Neural cell (in vitro differentiated cells): ENCODE measurements around the gene SNTG2. TPM values are rescaled to one million over a fixed set of nuclear protein-coding genes. Genes with fewer than 3 reads are reported as not detected.

Experiments used
- H2AFZ ChIP-seq: fragments of 200-600, 300-800 bp; sonication (generic), shearing (Covaris generic); 2 replicates; pipeline ENCODE4 v1.6.0; 2014; ENCODE audit warnings: low read depth, mild to moderate bottlenecking, antibody characterized with exemption, low read length, moderate library complexity
- H3F3A ChIP-seq: fragments of 200-600 bp; shearing (Covaris generic); 2 replicates; pipeline ENCODE4 v1.6.1; 2016; ENCODE audit warnings: mild to moderate bottlenecking, moderate library complexity, mixed read lengths, antibody characterized with exemption, low read length; ENCODE audit not compliant: insufficient read depth, poor library complexity, severe bottlenecking
- H3K27ac ChIP-seq: fragments of 200-600, 300-800 bp; sonication (generic), shearing (Covaris generic); 2 replicates; pipeline ENCODE4 v1.5.1; 2014; ENCODE audit warnings: mild to moderate bottlenecking, low read length, moderate library complexity
- H3K27me3 ChIP-seq: fragments of 300-800, 200-600 bp; sonication (generic), shearing (Covaris generic); 2 replicates; pipeline ENCODE4 v1.6.0; 2014; ENCODE audit warnings: mild to moderate bottlenecking, low read depth, low read length, moderate library complexity; ENCODE audit not compliant: insufficient read depth
- H3K36me3 ChIP-seq: fragments of 300-800, 200-600 bp; sonication (generic), shearing (Covaris generic); 2 replicates; pipeline ENCODE4 v1.5.1; 2014; ENCODE audit warnings: mild to moderate bottlenecking, antibody characterized with exemption, low read length, moderate library complexity; ENCODE audit not compliant: insufficient read depth
- H3K4me2 ChIP-seq: fragments of 300-800, 200-600 bp; sonication (generic), shearing (Covaris generic); 2 replicates; pipeline ENCODE4 v1.6.0; 2014; ENCODE audit warnings: mild to moderate bottlenecking, low read length
- H3K4me3 ChIP-seq: fragments of 300-800, 200-600 bp; sonication (generic), shearing (Covaris generic); 2 replicates; pipeline ENCODE4 v1.5.1; 2014; ENCODE audit warnings: mild to moderate bottlenecking, low read length, moderate library complexity
- H3K79me2 ChIP-seq: fragments of 200-600 bp; shearing (Covaris generic); replicated peaks from 2 replicates; pipeline ENCODE4 v1.6.0; 2014; ENCODE audit warnings: mild to moderate bottlenecking, low read length, moderate library complexity; ENCODE audit not compliant: insufficient read depth
- H3K9ac ChIP-seq: fragments of 300-800, 200-600 bp; sonication (generic), shearing (Covaris generic); 2 replicates; pipeline ENCODE4 v1.6.1; 2016; ENCODE audit warnings: mild to moderate bottlenecking, low read length, mixed read lengths
- H3K9me2 ChIP-seq: fragments of 200-600 bp; shearing (Covaris generic); 2 replicates; pipeline ENCODE4 v1.6.1; 2016; ENCODE audit warnings: mild to moderate bottlenecking, low read length, mixed read lengths; ENCODE audit not compliant: insufficient read depth
- H3K9me3 ChIP-seq: fragments of 200-600, 300-800 bp; sonication (generic), shearing (Covaris generic); 2 replicates; pipeline ENCODE4 v1.6.1; 2016; ENCODE audit warnings: mild to moderate bottlenecking, mixed run types, low read length, moderate library complexity, mixed read lengths
- H4K20me1 ChIP-seq: fragments of 200-600 bp; shearing (Covaris generic); 2 replicates; pipeline ENCODE4 v1.6.1; 2016; ENCODE audit warnings: mild to moderate bottlenecking, mixed run types; ENCODE audit not compliant: insufficient read depth
- EP300 ChIP-seq: fragments of 450-650 bp; conservative IDR thresholded peaks from 2 replicates; pipeline ENCODE4 v1.6.1; 2014; ENCODE audit warnings: antibody characterized with exemption, mild to moderate bottlenecking, moderate library complexity; ENCODE audit not compliant: poor library complexity, severe bottlenecking
- EZH2 ChIP-seq: fragments of 200-600, 300-800 bp; shearing (Covaris generic), sonication (generic); IDR thresholded peaks from 2 replicates; pipeline ENCODE4 v1.6.1; 2014; ENCODE audit warnings: antibody characterized with exemption, low read length, borderline replicate concordance, mild to moderate bottlenecking; ENCODE audit not compliant: insufficient read depth, poor library complexity, severe bottlenecking
- MXI1 ChIP-seq: fragments of 450-650 bp; conservative IDR thresholded peaks from 2 replicates; pipeline ENCODE4 v1.6.1; 2014; ENCODE audit warnings: antibody characterized with exemption, mild to moderate bottlenecking; ENCODE audit not compliant: poor library complexity, severe bottlenecking
- POLR2AphosphoS5 ChIP-seq: IDR thresholded peaks from 2 replicates; pipeline ENCODE4 v1.6.1; 2012
- RAD21 ChIP-seq: fragments of 450-650 bp; conservative IDR thresholded peaks from 2 replicates; pipeline ENCODE4 v1.6.1; 2014; ENCODE audit warnings: antibody characterized with exemption, mild to moderate bottlenecking, moderate library complexity
- REST ChIP-seq: IDR thresholded peaks from 2 replicates; pipeline ENCODE4 v1.6.1; 2012; ENCODE audit warnings: borderline replicate concordance
- SMC3 ChIP-seq: fragments of 450-650 bp; conservative IDR thresholded peaks from 2 replicates; pipeline ENCODE4 v1.6.1; 2014; ENCODE audit warnings: antibody characterized with exemption, mild to moderate bottlenecking, moderate library complexity; ENCODE audit not compliant: poor library complexity
- TAF1 ChIP-seq: IDR thresholded peaks from 2 replicates; pipeline ENCODE4 v1.6.1; 2012; ENCODE audit warnings: low read depth
- polyA plus RNA-seq: library from polyadenylated mRNA; depleted of rRNA; stranded (reverse); fragments of >200 nt; gene quantifications from 2 replicates; pipeline ENCODE4 v1.2.3, GENCODE V29; 2014
- TF ChIP-seq, protein P1 (sequence below): fragments of 450-650 bp; IDR thresholded peaks from 2 replicates; pipeline ENCODE4 v1.5.1; 2014; ENCODE audit warnings: antibody characterized with exemption, mild to moderate bottlenecking, moderate library complexity; ENCODE audit not compliant: poor library complexity, severe bottlenecking

Gene SNTG2
- polyA plus RNA-seq, 1 donor from 2014 or later = not detected

DNA sequence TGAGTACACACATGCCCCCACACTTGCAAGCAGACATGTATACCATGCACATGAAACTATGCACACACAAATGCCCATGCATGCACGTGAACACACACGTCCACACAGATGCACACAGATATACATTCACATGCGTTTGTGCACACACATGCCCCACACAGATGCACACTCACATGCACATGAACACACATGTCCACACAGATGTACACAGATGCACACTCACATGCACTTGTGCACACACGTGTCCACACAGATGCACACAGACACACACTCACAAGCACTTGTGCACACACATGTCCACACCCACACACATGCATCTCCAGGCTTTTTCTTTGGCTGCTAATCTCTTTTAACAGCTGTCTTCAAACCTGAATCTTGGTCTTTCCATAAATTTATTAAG is 31.1 kb downstream of the SNTG2 start:
- Histone ChIP-seq H3K9me3 (no peaks in the 10 kb centered on the region), H4K20me1 (no peaks in the 10 kb centered on the region), H3K79me2 (no peaks in the 10 kb centered on the region), H2AFZ (no peak overlapping the region), H3K9me2 (no peaks in the 10 kb centered on the region), H3K27me3 (no peaks in the 10 kb centered on the region), H3K27ac (no peak overlapping the region), H3K4me2 (no peak overlapping the region), H3K9ac (no peak overlapping the region), H3K4me3 (no peak overlapping the region), H3F3A (no peaks in the 10 kb centered on the region), H3K36me3 (no peaks in the 10 kb centered on the region)
- no peak for TF ChIP-seq EP300
- TF ChIP-seq POLR2AphosphoS5 = no peak
- no peak for TF ChIP-seq EZH2
- TF ChIP-seq REST = no peak
- no peak for TF ChIP-seq TAF1
- no peak for TF ChIP-seq SMC3
- no peak for TF ChIP-seq MXI1
- no peak for TF ChIP-seq RAD21
- TF ChIP-seq, protein P1, sequence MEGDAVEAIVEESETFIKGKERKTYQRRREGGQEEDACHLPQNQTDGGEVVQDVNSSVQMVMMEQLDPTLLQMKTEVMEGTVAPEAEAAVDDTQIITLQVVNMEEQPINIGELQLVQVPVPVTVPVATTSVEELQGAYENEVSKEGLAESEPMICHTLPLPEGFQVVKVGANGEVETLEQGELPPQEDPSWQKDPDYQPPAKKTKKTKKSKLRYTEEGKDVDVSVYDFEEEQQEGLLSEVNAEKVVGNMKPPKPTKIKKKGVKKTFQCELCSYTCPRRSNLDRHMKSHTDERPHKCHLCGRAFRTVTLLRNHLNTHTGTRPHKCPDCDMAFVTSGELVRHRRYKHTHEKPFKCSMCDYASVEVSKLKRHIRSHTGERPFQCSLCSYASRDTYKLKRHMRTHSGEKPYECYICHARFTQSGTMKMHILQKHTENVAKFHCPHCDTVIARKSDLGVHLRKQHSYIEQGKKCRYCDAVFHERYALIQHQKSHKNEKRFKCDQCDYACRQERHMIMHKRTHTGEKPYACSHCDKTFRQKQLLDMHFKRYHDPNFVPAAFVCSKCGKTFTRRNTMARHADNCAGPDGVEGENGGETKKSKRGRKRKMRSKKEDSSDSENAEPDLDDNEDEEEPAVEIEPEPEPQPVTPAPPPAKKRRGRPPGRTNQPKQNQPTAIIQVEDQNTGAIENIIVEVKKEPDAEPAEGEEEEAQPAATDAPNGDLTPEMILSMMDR = no peak

DNA sequence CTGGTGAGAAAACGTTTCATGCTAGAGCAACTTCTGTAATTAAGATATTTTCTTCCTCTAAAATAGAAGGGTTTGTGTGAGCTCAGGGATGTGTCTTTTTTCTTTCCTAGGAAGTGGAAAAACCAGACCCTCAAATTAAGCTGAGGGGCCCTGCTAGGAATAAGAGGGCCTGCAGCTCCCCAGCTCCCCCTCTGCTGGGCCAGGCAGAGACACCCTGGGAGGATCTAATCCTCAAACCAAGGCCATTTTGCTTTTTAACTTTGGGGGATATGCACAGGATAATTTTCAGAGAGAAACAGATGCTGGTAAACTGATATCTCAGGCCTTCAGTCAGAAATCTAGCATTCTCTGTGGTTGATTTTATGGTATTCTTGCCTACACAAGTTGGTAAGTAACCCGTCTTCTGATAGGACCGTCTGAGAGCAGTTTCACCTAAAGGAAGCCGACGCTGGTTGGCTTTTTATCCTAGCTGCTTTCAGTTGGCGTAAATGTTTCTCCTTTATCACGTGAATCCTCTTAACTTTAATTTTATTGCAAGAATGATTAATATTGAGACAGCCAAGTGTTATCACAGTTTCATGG is 34.8 kb downstream of the SNTG2 start:
- Histone ChIP-seq H3K9me3 (no peaks in the 10 kb centered on the region), H3K9me2 (no peaks in the 10 kb centered on the region), H2AFZ (no peak overlapping the region), H3K27me3 (no peaks in the 10 kb centered on the region), H3K36me3 (no peaks in the 10 kb centered on the region), H3K4me3 (no peak overlapping the region), H3K27ac (no peak overlapping the region), H3K9ac (no peak overlapping the region), H3K4me2 (no peak overlapping the region), H3F3A (no peaks in the 10 kb centered on the region), H4K20me1 (no peaks in the 10 kb centered on the region), H3K79me2 (no peaks in the 10 kb centered on the region)
- no peak for TF ChIP-seq REST
- TF ChIP-seq, protein P1 = no peak
